22Rv1 (cell line): ENCODE results near the gene CYP4X1.
"Not testable (repeated sequence)": the region's sequence is repeated elsewhere in the genome, so short reads cannot be mapped to it uniquely, and the experiment has no call there.

Experiments used
- H3K27ac ChIP-seq: fragments of 450-650 bp; 2 replicates; pipeline ENCODE4 v1.5.1; 2017
- ZFX ChIP-seq: fragments of 450-650 bp; IDR thresholded peaks from 2 replicates; pipeline ENCODE4 v1.6.1; 2017; ENCODE audit warnings: antibody characterized with exemption, borderline replicate concordance
- TF ChIP-seq, protein P1 (sequence below): fragments of 450-650 bp; IDR thresholded peaks from 2 replicates; pipeline ENCODE4 v1.5.1; 2017; ENCODE audit warnings: mild to moderate bottlenecking

CYP4X1 gene

DNA sequence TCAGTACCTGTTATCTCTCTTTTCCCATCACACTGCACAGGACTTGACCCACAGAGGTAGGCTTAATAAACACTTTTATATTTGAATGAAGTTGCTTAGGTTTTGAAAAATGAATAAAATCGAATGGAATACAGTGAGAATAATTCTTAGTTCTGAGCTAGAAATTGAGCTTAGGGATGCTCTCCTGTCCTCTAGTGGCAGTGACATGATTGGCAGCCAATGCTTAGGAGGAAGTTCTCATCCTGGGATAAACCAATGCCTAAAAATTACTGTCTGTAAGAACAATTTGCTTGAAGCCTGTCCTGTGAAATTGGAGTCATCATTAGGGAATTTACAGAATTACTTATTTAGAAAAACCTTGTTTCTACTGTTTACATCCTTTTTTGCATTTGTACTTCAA lies 21.3 kb upstream of the CYP4X1 start:
- TF ChIP-seq, protein P1, sequence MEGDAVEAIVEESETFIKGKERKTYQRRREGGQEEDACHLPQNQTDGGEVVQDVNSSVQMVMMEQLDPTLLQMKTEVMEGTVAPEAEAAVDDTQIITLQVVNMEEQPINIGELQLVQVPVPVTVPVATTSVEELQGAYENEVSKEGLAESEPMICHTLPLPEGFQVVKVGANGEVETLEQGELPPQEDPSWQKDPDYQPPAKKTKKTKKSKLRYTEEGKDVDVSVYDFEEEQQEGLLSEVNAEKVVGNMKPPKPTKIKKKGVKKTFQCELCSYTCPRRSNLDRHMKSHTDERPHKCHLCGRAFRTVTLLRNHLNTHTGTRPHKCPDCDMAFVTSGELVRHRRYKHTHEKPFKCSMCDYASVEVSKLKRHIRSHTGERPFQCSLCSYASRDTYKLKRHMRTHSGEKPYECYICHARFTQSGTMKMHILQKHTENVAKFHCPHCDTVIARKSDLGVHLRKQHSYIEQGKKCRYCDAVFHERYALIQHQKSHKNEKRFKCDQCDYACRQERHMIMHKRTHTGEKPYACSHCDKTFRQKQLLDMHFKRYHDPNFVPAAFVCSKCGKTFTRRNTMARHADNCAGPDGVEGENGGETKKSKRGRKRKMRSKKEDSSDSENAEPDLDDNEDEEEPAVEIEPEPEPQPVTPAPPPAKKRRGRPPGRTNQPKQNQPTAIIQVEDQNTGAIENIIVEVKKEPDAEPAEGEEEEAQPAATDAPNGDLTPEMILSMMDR: peak; percentile 64
- TF ChIP-seq ZFX: no peak
- no peak overlapping the region for H3K27ac ChIP-seq

DNA sequence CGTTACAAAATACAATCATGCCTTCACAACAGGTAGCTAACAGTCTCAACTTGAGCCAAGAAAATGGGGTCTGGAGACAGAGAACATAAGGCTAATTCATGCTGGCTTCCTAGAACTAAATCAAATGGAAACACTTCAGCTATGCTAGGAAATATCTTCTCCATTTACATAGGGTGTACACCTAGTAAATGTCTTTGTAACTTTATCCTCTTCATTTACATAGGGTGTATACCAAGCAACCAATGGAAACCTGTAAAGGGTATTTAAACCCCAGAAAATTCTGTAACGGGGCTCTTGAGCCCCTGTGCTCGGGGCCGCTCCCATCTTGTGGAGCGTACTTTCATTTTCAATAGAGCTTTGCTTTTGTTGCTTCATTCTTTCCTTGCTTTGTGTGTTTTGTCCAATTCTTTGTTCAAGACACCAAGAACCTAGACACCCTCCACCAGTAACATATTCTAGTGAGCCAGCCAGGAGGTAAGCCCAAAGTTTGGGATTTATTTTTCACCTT lies 19.5 kb upstream of the CYP4X1 start:
- no peak for TF ChIP-seq ZFX
- TF ChIP-seq, protein P1: no peak
- H3K27ac ChIP-seq: no peak overlapping the region

DNA sequence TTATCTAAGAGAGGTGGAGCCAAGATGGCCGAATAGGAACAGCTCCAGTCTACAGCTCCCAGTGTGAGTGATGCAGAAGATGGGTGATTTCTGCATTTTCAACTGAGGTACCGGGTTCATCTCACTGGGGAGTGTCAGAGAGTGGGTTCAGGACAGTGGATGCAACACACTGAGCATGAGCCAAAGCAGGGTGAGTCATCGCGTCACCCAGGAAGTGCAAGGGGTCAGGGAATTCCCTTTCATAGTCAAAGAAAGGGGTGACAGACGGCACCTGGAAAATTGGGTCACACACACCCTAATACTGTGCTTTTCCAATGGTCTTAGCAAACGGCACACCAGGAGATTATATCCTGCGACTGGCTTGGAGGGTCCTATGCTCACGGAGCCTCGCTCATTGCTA lies 17.0 kb upstream of the CYP4X1 start:
- H3K27ac ChIP-seq: not testable (repeated sequence)

DNA sequence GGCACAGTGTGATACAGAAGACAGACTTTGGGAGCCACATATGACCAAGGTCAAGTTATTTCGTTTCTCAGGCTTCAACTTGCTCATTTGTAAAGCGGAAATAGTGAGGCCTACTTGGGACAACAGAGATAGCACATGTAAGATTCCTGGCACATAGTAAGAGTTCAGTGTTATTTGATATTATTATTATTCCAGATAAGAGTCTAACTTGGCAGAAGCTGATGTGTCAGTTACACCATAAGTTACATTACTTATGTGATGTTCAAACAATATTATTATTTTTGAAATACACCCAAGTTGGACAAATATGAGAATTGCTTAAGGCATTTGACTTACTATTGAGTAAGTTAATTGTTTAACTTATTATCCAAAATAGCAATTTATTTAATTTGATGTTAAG lies 10.2 kb upstream of the CYP4X1 start:
- TF ChIP-seq ZFX: no peak
- TF ChIP-seq, protein P1: no peak
- no peak overlapping the region for H3K27ac ChIP-seq

DNA sequence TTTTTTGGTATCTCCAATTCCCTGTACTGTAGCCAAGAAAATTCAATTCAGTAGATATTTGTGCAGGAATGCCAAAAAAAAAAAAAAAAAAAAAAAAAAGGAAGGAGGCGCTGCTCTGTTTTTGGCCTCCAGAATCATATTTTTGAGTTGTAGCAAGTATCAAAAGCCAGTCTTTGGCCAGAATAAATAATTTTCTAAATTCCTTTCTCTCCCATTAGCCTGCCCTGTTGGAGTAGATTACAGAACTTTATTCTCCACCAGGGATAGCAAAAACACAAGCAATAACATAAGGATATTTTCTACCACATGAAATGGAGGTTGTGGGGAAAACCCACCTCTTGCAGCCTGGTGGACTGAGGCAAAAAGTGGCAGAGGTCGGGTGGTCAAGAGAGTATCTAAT lies 2.4 kb upstream of the CYP4X1 start:
- TF ChIP-seq, protein P1: no peak
- TF ChIP-seq ZFX: no peak
- H3K27ac ChIP-seq: no peak overlapping the region

DNA sequence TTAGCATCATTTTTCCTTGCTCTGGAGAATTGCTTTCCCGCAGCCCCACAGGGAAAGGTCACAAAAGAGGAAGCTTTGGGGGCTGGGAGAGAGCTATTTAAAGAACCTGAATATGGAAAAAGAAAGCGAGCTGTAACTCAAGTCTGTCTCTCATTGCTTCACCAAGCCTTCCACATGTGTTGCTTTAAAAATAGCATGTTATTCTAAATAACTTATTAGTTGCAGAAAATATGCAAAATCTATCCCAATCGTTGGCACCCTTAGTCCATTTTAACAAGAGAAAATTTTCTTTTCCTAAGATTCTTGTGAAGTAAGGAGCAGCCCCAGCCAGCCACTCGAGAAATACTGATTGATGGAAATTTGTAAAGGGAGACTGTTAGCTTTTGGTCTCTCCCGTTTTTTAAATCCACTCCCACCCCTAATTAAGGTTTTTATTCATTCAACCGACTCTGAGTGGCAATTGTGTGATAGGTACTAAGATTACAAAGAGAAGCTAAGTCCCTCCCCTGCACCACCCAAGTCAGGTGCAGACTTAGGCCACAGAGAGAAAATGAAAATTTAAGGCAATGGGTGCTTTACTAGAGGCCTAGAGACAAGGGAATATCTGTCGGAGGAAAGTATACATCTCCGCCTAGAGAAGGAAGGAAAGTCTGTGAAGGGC lies 802 bp downstream of the CYP4X1 start:
- TF ChIP-seq, protein P1: no peak
- TF ChIP-seq ZFX: no peak

DNA sequence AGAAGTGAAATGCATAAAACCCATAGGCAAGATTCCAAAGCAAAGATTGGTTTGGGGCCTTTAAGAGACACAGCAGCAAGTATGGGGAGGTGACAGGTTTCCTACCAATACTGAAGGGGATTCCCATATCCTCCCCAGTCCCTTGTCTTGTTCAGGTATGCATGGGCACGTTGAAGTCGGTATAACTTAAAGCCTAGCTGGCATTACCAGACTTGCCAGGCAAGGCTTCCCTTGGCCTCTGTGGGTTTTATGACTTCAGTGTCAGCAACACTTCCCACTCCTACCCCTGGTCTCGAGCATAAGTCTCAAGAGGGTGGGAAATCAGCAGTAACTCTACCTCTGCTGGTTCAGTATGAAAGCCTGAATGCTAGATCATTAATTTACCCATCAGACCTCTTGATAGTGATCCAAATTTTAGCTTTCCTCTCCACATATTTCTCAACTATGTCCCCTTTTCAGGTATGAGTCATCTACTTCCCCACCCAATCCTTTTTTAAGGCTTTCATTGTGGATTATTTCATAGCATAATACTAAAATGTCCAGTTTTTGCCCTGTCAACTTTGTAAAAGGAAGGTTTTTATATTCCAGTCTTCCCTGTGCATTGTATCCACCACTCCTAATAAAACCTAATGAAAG lies 6.8 kb downstream of the CYP4X1 start:
- TF ChIP-seq, protein P1: no peak
- peak overlapping the region; percentile 72 for H3K27ac ChIP-seq

More for the DNA sequence above, 802 bp downstream of the CYP4X1 start:
- H3K27ac ChIP-seq: no peak overlapping the region
